ENCODE measurements around the gene TNFSF4.
"Not testable (repeated sequence)": the region's sequence is repeated elsewhere in the genome, so short reads cannot be mapped to it uniquely, and the experiment has no call there.

TNFSF4 gene

GRCh38 chr1:173168941-173169340 is 38.2 kb downstream of the TNFSF4 start:
- in situ Hi-C loops (cut with HindIII; ENCODE audit: low sequenced_read_pairs) = no loop called here

GRCh38 chr1:173164686-173165085 is 42.4 kb downstream of the TNFSF4 start:
- in situ Hi-C loops (cut with HindIII; ENCODE audit: low sequenced_read_pairs) = no loop called here

- in situ Hi-C loops (cut with HindIII; ENCODE audit: low sequenced_read_pairs) = no loop called here
Measured at GRCh38 chr1:173164178-173164577, 43.0 kb downstream of the TNFSF4 start.

- in situ Hi-C loops (cut with HindIII; ENCODE audit: low sequenced_read_pairs) = no loop called here
Measured at GRCh38 chr1:173163222-173163621, 43.9 kb downstream of the TNFSF4 start.

- in situ Hi-C loops (cut with HindIII; ENCODE audit: low sequenced_read_pairs) = no loop called here
Measured at GRCh38 chr1:173162601-173163000, 44.5 kb downstream of the TNFSF4 start.

- in situ Hi-C loops (cut with HindIII; ENCODE audit: low sequenced_read_pairs) = no loop called here
Measured at GRCh38 chr1:173161510-173162221, 45.5 kb downstream of the TNFSF4 start.

GRCh38 chr1:173153964-173154363 is 53.2 kb downstream of the TNFSF4 start:
- in situ Hi-C loops (cut with HindIII; ENCODE audit: low sequenced_read_pairs) = not testable (repeated sequence)

GRCh38 chr1:173153503-173153902 is 53.6 kb downstream of the TNFSF4 start:
- in situ Hi-C loops (cut with HindIII; ENCODE audit: low sequenced_read_pairs) = no loop called here

- in situ Hi-C loops (cut with HindIII; ENCODE audit: low sequenced_read_pairs) = no loop called here
Measured at GRCh38 chr1:173152598-173152997, 54.5 kb downstream of the TNFSF4 start.

- in situ Hi-C loops (cut with HindIII; ENCODE audit: low sequenced_read_pairs) = no loop called here
Measured at GRCh38 chr1:173150795-173151194, 56.3 kb downstream of the TNFSF4 start.

- in situ Hi-C loops (cut with HindIII; ENCODE audit: low sequenced_read_pairs) = no loop called here
Measured at GRCh38 chr1:173149887-173150286, 57.2 kb downstream of the TNFSF4 start.

GRCh38 chr1:173148971-173149370 is 58.2 kb downstream of the TNFSF4 start:
- in situ Hi-C loops (cut with HindIII; ENCODE audit: low sequenced_read_pairs) = no loop called here

GRCh38 chr1:173148545-173148944 is 58.6 kb downstream of the TNFSF4 start:
- in situ Hi-C loops (cut with HindIII; ENCODE audit: low sequenced_read_pairs) = no loop called here

GRCh38 chr1:173140733-173141132 is 66.4 kb downstream of the TNFSF4 start:
- in situ Hi-C loops (cut with HindIII; ENCODE audit: low sequenced_read_pairs) = no loop called here

GRCh38 chr1:173139706-173140105 is 67.4 kb downstream of the TNFSF4 start:
- in situ Hi-C loops (cut with HindIII; ENCODE audit: low sequenced_read_pairs) = no loop called here

- in situ Hi-C loops (cut with HindIII; ENCODE audit: low sequenced_read_pairs) = no loop called here
Measured at GRCh38 chr1:173137107-173137706, 69.9 kb downstream of the TNFSF4 start.

- in situ Hi-C loops (cut with HindIII; ENCODE audit: low sequenced_read_pairs) = no loop called here
Measured at GRCh38 chr1:173134800-173135199, 72.3 kb downstream of the TNFSF4 start.

- in situ Hi-C loops (cut with HindIII; ENCODE audit: low sequenced_read_pairs) = no loop called here
Measured at GRCh38 chr1:173134029-173134428, 73.1 kb downstream of the TNFSF4 start.
